Measurements from ENCODE around the gene SMIM35.

- no peak for TF ChIP-seq CTCF (IDR thresholded peaks at IDR 0.05; ENCODE audit: insufficient read depth, low read length)
- TF ChIP-seq POLR2AphosphoS5 (IDR thresholded peaks at IDR 0.05; ENCODE audit: low read depth): no peak
- TF ChIP-seq REST (IDR thresholded peaks at IDR 0.05; ENCODE audit: insufficient replicate concordance, low read depth): no peak
- TF ChIP-seq GABPA (IDR thresholded peaks at IDR 0.05; ENCODE audit: low read depth): no peak
- TF ChIP-seq SPI1 (IDR thresholded peaks at IDR 0.05; ENCODE audit: borderline replicate concordance, low read depth): no peak
Observed at GRCh38 chr11:117986981-117987574, 99.7 kb downstream of the SMIM35 start.

Data from HL-60 (cell line).